ENCODE results near the gene CRABP1.
A peak's percentile ranks its signal among the peaks of the same experiment; 100 is the strongest.

The CRABP1 gene

DNA sequence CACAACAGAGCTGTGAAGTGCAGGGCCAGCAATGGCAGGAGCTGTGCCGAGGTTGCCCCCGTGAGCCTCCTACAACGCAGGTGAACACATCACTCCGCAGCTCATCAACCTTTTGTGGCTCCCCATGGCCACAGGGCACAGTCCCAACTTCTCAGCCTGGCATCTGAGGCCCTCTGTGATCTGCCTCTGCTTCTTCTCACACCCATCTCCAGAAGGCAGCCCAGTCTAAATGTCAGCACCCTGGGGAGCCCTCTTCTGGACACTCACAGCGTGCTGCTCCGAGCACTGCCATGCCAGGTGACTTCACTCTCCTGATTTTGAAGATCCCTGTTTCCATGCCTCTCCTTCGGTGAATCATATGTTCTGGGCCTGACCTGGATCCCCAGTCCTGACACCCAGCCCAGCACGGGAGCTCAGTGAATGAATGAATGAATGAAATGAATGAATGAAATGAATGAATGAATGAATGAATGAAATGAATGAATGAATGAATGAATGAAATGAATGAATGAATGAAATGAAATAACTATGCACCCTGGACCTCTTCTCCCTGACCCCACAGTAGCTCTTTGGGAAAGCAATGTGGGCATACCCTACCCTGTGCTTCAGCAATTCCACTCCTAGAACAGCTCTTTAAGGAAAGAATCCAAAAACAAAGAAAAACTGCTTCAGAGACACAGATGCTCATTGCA lies 22.9 kb upstream of the CRABP1 start:
- no peak for DNase-seq

DNA sequence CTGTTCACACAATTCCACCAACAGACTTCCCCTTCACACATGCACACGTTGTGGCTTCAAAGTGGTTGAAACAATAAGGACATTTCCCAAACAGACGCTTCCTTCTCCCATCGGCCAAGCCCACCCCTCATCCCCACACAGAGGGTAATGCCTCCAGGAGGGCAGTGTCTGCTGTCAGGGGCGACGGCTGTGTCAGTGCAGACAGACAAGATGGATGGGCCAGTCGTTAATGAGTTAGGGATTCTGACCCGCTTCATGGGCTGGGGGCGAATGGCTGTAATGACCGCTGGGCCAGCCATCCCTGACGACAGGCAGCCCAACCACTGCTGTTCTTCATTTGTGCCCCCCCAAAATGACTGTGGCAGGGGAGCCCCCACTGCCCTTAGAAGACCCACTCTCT lies 20.6 kb upstream of the CRABP1 start:
- no peak for DNase-seq

- no peak for DNase-seq
These were observed 20.0 kb upstream of the CRABP1 start for GRCh38 chr15:78320183-78320582.

GRCh38 chr15:78321041-78321570 lies 19.0 kb upstream of the CRABP1 start:
- DNase-seq, result no peak

DNA sequence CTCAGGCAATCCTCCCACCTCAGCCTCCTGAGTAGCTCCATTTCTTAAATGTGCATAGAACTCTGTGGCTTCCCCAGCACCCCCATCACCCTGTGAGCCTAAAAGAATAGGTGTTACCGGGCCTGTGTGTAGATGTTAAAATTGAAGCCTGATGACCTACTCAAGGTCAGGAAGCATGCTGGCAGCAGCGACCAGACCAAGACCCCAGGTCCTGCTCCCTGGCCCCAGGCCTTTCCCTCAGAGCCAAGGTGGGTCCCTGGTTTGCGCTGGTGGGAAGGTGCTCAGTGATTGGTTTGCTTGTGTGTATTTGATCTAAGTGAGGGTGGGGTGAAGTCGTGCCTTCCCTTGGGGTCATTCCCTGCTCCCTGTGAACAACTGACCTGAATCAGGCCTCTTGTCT lies 18.4 kb upstream of the CRABP1 start:
- no peak for DNase-seq

GRCh38 chr15:78322243-78322642 lies 17.9 kb upstream of the CRABP1 start:
- no peak for DNase-seq

DNA sequence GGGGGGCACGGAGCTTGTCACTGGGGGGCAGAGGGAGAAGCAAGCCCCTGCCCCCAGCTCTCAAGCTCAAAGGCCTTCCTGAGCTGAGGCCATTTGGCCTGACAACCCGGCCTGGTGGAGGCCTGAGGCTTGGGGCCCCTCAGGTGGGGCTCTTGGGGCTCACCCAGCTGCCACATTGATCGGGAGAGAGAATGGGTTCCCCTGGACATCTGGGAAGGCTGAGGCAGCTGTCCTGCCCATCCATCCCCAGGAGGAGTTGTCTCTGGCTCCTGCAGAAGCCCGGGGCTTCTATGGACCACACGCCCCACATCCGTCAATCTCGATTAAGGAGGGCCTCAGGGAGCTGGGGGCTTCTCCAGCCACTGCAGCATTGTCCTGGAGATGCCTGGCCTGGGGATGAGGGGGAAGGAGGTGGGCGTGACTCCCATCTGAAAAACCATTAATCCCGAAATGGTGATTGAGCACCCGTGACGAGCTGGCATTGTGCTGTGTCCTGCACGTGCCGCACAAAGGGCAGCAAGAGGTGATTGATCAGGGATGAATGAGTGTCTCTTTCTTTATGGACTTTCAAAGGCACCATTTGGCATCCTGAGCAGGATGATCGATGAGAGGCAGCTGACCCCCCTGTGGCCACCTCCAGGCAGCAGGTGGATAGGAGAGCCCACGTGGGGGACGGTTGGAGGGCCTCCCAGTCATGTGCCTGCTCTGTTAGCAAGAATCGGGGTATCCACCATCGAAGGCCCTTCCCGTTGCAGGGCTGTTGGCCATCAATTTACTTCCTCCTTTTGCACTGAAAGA lies 17.2 kb upstream of the CRABP1 start:
- no peak for DNase-seq

DNA sequence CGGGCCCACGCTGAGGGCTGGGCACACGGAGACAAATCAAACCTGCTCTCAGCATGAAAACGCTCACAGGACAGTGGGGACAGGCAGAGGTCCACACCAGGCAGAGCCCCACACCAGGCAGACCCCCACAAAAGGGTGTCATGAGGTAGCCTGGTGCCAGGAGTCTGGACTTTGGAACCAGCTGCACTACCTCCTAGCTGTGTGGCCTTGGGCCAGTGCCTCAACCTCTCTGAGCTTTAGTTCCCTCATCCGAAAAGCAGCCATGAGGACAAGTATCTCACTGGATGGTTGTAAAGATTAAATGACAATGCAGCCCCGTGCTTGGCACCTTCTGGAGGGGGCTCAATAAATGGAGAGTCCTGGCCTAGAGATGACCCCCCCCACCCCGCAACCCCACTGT lies 16.5 kb upstream of the CRABP1 start:
- no peak for DNase-seq

- no peak for DNase-seq
These were observed 16.0 kb upstream of the CRABP1 start for GRCh38 chr15:78324144-78324543.

DNA sequence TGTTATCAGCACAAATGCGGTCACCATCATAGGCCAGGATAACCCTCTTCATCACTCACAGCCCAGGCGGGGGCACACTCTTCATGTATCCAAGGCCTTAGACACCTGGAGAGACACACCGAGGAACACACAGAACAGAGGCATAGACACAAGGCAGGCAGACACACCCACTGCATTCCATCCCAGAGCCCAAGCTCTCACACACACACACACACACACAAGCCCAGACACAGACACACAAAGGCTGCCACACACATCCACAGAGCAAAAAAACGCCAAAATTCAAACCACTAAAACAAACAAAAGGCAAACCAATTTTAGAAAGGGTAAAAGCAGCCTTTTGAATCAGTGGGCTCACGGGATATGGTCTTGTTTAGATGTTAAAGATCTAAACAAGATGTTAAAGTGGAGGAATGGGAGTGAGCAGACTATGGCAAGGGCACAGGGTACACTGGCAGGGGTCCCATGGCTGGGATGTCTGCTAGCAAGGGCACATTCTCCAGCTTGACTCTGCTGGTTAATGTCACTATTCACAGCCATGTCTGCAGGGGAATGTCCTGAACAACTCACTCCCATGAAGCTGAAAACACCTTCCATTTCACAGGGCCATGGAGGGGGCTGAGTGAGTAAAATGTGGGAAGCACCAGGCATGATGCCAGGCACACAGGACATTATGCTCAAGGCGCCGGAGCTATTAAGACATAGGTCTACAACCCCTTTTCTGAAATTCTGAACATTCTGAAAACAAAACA lies 14.9 kb upstream of the CRABP1 start:
- no peak for DNase-seq

DNA sequence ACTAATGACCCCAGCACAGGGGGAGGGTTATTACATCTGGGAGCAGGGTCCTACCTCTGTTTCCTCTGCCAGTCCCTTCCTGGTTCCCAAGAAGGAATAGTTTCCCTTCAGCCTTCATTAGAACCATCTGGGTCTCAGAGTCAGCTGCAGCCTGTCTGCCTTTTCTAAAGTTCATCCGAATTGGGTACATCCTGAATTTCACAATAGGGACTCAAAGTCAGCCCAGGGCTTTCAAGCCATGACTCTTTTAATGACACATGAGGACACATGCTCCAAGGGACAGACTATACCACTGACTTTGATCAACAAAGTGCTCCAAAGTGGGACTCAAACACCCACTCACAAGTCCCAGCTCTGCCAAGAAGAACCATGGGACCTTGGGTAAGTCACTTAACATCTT lies 12.7 kb upstream of the CRABP1 start:
- no peak for DNase-seq

DNA sequence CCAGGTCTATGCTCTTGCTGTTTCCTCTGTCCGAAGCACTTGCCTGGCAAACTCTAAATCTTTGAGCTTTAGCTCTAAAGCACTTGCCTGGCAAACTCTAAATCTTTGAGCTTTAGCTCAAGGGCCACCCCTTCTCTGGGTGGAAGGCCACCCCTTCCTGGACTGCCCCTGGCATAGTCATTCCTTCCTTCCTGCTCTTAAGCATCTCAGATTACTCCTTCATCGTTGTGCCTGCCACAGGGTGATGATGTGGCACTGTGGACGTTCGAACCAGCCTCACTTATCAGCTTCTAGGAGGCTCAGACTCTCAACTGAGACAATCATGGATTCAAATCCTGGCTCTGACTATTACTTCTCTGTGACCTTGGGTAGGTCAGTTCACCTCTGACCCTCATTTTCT lies 10.5 kb upstream of the CRABP1 start:
- DNase-seq, result peak in 1 of 5 donors; percentile 38

DNA sequence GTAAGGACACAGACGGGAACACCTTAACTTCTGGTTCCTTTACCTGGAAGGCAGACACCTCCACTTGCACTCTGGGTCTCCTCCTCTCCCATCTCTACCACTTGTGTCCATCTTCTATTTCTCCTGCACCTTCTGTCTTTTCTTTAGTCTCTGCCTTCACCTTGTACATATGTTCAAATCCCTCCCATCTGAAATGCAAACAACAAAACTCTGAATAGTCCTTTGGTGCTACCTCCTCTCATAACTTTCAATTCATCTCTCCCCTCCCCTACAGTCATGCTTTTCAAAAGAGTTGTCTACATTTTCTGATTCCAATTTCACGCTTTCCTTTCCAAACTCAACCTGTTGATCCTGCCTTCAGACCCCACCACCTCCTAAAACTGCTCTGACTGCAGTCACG lies 5.3 kb upstream of the CRABP1 start:
- DNase-seq, result no peak

GRCh38 chr15:78335985-78336384 lies 4.2 kb upstream of the CRABP1 start:
- DNase-seq, result no peak

DNA sequence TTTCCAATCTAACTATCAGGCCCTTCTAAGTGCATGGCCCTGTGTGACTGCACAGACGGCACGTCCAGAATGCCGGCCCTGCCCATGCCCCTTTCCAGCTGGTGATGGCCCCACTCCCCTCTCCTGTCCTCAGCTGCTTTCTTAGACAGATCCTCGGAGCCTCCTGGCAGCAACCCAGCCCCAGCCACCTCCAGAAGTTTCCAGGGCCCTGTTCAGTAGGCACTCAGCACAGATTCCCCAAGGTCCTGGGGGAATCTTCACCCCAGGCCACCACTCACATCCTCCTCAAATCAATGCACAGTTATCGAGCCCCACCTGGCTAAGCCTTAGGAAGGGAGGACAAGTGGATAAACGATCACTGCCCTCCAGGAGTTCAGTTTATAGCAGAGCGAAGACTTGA lies 1.4 kb upstream of the CRABP1 start:
- DNase-seq, result no peak

GRCh38 chr15:78339559-78339958 lies 594 bp upstream of the CRABP1 start:
- DNase-seq, result no peak

GRCh38 chr15:78341057-78341987 lies 1.2 kb downstream of the CRABP1 start:
- no peak for DNase-seq

DNA sequence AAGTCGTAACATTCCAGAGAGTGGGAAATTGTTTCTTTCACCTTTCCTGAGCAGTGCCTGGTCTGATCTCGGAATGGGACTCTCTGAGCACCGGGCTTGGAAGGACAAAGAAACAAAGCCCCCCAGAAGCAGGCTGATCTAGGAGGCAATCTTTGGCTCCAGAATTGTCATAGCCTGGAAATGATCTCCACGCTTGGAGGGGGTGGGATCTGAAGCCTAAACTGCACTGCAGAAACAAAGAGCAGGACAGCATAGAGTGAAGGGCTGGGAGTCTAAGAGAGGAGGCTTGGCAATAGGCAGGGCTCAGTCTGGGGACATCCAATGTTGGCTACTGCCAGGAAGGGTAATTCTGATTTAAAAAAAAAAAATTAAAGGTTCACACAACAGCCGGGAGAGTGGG lies 1.9 kb downstream of the CRABP1 start:
- DNase-seq, result no peak

- no peak for DNase-seq
These were observed 3.3 kb downstream of the CRABP1 start for GRCh38 chr15:78343276-78344060.

DNA sequence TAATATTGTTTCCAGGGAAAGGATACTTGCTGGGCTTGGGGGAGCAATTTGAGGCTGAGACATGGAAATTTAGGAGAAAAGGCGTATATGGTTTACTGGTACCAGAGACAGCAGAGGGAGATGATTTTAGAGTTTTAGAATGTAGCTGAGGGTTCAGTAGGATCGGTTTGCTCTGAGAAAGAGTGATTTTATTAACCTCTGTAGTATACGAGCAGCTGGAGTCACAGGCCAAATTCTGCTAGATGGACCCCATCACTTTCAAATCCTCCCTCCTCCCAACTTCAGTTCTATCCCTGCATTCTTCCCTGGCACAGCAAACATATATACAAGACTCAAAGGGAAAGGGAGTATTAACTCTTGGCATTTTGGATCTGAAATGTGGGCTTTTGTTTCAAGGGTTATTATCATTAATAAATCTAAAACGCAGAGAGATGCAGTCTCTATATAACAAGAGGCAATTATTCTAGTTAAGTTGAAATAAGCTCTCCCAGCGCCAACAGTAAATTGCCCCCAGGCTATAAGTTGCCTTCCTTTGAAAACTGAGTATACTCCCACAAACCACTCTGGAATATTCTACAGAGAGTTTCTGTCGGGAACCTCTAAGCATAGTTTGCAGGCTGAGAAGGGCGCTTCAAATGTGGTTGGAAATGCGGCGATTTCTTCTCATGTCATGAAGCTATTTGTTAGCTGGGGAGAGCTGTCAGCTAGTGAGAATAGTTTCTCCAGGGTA lies 5.4 kb downstream of the CRABP1 start:
- DNase-seq, result no peak
